ENCODE measurements around the gene BATF3.

DNA sequence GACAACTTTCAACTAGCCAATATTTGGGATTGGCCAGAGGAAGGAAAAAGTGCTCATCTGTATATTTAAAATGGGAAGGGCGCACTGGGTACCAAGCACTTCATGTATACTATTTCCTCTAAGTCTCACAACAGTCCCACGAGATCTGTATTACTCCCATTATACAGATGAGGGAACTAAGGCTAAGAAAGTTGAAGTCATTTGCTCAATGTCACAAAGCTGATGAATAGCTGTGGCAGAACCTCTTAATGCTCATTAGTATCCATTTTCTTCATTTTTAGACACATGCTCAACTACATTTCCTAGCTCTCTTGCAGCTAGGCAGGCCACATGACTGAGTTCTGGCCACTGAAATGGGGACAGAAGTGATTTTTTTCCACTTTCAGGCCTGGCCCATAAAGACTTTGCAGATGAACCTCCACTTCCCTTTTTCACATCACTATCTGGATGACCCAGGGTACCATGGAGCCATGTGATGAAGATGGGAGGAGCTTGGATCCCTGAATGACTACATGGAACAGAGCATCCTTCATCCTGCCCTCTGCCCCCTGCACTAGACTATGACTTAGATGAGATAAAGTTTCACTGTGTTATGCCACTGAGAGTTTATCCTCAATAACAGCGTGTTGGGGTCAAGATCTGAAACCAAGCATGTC, 59.3 kb downstream of the BATF3 start:
- TF ChIP-seq, protein P1, sequence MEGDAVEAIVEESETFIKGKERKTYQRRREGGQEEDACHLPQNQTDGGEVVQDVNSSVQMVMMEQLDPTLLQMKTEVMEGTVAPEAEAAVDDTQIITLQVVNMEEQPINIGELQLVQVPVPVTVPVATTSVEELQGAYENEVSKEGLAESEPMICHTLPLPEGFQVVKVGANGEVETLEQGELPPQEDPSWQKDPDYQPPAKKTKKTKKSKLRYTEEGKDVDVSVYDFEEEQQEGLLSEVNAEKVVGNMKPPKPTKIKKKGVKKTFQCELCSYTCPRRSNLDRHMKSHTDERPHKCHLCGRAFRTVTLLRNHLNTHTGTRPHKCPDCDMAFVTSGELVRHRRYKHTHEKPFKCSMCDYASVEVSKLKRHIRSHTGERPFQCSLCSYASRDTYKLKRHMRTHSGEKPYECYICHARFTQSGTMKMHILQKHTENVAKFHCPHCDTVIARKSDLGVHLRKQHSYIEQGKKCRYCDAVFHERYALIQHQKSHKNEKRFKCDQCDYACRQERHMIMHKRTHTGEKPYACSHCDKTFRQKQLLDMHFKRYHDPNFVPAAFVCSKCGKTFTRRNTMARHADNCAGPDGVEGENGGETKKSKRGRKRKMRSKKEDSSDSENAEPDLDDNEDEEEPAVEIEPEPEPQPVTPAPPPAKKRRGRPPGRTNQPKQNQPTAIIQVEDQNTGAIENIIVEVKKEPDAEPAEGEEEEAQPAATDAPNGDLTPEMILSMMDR (conservative IDR thresholded peaks at IDR 0.05; ENCODE audit: low read length), result no peak
- TF ChIP-seq EZH2phosphoT487 (IDR thresholded peaks at IDR 0.05; ENCODE audit: borderline replicate concordance), result no peak
